Pulmonary artery endothelial cell (primary cell): ENCODE results near the gene RBM48. TPM values are rescaled to one million over a fixed set of nuclear protein-coding genes. Genes with fewer than 3 reads are reported as not detected.
"Not testable (repeated sequence)": the region's sequence is repeated elsewhere in the genome, so short reads cannot be mapped to it uniquely, and the experiment has no call there.

Experiments used
- DNase-seq: peaks from one replicate; pipeline ENCODE4 v3.0.0-alpha.2; 2011; ENCODE audit warnings: low read depth, low spot score
- total RNA-seq: library from RNA; depleted of rRNA; stranded (reverse); fragments of >200 nt; gene quantifications from 2 replicates; pipeline ENCODE4 v1.2.3, GENCODE V29; 2014

Gene RBM48
- total RNA-seq: 8.4 and 13.1 TPM in 2 replicates

- DNase-seq: peak; percentile 97
These were observed at the start of gene RBM48, which contains the start of gene PEX1 for GRCh38 chr7:92528188-92528957. Gene RBM48, plus strand, starts transcription at chr7:92528795. Its CDS starts 19 bp downstream, at chr7:92528814. Gene PEX1, minus strand, starts transcription at chr7:92528520. Its CDS starts 85 bp downstream, at chr7:92528435.

GRCh38 chr7:92479146-92479545, 49.4 kb upstream of the RBM48 start:
- DNase-seq: not testable (repeated sequence)

- not testable (repeated sequence) for DNase-seq
These were observed 45.0 kb upstream of the RBM48 start for GRCh38 chr7:92483624-92484023.

GRCh38 chr7:92484226-92484625, 44.4 kb upstream of the RBM48 start:
- not testable (repeated sequence) for DNase-seq

- no peak for DNase-seq
These were observed 43.2 kb upstream of the RBM48 start for GRCh38 chr7:92485267-92485892.

GRCh38 chr7:92485974-92486373, 42.6 kb upstream of the RBM48 start:
- no peak for DNase-seq

- no peak for DNase-seq
These were observed 40.8 kb upstream of the RBM48 start for GRCh38 chr7:92487804-92488203.

- peak; percentile 22 for DNase-seq
These were observed 39.0 kb upstream of the RBM48 start for GRCh38 chr7:92489634-92490033.

- DNase-seq: no peak
These were observed 31.7 kb upstream of the RBM48 start for GRCh38 chr7:92496876-92497275.

GRCh38 chr7:92498557-92498956, 30.0 kb upstream of the RBM48 start:
- no peak for DNase-seq

GRCh38 chr7:92503767-92504166, 24.8 kb upstream of the RBM48 start:
- DNase-seq: no peak

GRCh38 chr7:92504563-92504962, 24.0 kb upstream of the RBM48 start:
- DNase-seq: no peak

- DNase-seq: no peak
These were observed 22.2 kb upstream of the RBM48 start for GRCh38 chr7:92506363-92506762.

- DNase-seq: no peak
These were observed 19.6 kb upstream of the RBM48 start for GRCh38 chr7:92508946-92509345.

- DNase-seq: no peak
These were observed 15.3 kb upstream of the RBM48 start for GRCh38 chr7:92513167-92513902.

- DNase-seq: no peak
These were observed 11.0 kb upstream of the RBM48 start for GRCh38 chr7:92517631-92518030.

- no peak for DNase-seq
These were observed 8.6 kb upstream of the RBM48 start for GRCh38 chr7:92520024-92520423.

- no peak for DNase-seq
These were observed 5.5 kb upstream of the RBM48 start for GRCh38 chr7:92523110-92523509.

GRCh38 chr7:92527300-92528187, 1.1 kb upstream of the RBM48 start:
- DNase-seq: peak; percentile 15

- no peak for DNase-seq
These were observed 316 bp downstream of the RBM48 start for GRCh38 chr7:92528958-92529264.

- no peak for DNase-seq
These were observed 6.0 kb downstream of the RBM48 start for GRCh38 chr7:92534572-92534971.
